ENCODE measurements around the gene TPSAB1.

Gene TPSAB1

GRCh38 chr16:1285669-1286512 is 45.4 kb downstream of the TPSAB1 start:
- no peak for DNase-seq (ENCODE audit: low read depth in 2 of 2)

- no peak for DNase-seq (ENCODE audit: low read depth in 2 of 2)
Measured at GRCh38 chr16:1286513-1287094, 46.1 kb downstream of the TPSAB1 start.

- no peak for DNase-seq (ENCODE audit: low read depth in 2 of 2)
Measured at GRCh38 chr16:1287982-1288670, 47.6 kb downstream of the TPSAB1 start.

GRCh38 chr16:1288813-1289476 is 48.4 kb downstream of the TPSAB1 start:
- no peak for DNase-seq (ENCODE audit: low read depth in 2 of 2)

- no peak for DNase-seq (ENCODE audit: low read depth in 2 of 2)
Measured at GRCh38 chr16:1289477-1289866, 49.0 kb downstream of the TPSAB1 start.

- DNase-seq (ENCODE audit: low read depth in 2 of 2): no peak
Measured at GRCh38 chr16:1290063-1290501, 49.6 kb downstream of the TPSAB1 start.

- DNase-seq (ENCODE audit: low read depth in 2 of 2): no peak
Measured at GRCh38 chr16:1290860-1291575, 50.5 kb downstream of the TPSAB1 start.

- no peak for DNase-seq (ENCODE audit: low read depth in 2 of 2)
Measured at GRCh38 chr16:1291576-1291974, 51.1 kb downstream of the TPSAB1 start.
